ENCODE results near the gene TRABD2B. TPM values are rescaled to one million over a fixed set of nuclear protein-coding genes. Genes with fewer than 3 reads are reported as not detected.
"Not testable (repeated sequence)": the region's sequence is repeated elsewhere in the genome, so short reads cannot be mapped to it uniquely, and the experiment has no call there.

TRABD2B gene
- total RNA-seq, 4 donors from 2014 or later: 0.83 to 2.6 (median 1.9) TPM

DNA sequence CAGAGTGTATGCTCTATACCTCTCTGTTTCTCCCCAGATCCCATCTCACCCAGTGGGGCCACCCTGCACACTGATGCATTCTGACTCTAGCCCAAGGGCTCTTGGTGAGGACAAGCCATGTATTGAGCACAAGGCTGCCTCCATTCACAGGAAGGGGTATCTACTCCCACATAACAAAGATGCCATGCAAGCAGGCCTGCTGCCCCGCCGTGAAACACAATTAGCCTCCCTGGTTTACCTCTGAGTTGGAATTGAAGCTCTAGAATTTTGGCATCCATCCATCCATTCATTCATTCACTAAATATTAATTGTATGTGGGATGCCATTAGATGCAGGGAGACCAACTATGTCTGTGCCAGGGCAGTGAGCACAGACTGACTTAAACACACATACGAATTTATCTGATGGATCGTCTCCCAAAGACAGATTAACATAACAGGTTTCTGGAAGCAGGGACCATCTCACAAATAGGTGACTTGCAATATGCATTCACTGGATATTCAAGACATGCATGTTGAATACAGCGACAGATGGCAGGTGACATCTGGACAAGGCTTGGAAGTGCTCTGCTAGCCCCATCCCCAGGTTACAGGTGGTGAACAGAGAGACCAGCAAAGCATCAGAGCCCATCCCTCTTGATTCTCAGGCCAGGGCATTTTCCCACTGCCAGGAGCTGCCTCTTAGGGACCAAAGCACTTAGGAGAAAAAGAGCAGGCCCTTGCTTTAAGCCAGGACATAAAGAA is 34.3 kb downstream of the TRABD2B start:
- no peak for DNase-seq (ENCODE audit: low spot score in 2 of 2)
- no peaks in the 10 kb centered on the region for H3K9me3 ChIP-seq
- H3K4me3 ChIP-seq: no peak overlapping the region
- peak overlapping the region; percentile 42 for H3K27ac ChIP-seq
- no peaks in the 10 kb centered on the region for H3K27me3 ChIP-seq
- H3K36me3 ChIP-seq: no peaks in the 10 kb centered on the region
- H3K4me1 ChIP-seq: peaks cover 16% of the 10 kb centered on the region
- TF ChIP-seq, protein P1, sequence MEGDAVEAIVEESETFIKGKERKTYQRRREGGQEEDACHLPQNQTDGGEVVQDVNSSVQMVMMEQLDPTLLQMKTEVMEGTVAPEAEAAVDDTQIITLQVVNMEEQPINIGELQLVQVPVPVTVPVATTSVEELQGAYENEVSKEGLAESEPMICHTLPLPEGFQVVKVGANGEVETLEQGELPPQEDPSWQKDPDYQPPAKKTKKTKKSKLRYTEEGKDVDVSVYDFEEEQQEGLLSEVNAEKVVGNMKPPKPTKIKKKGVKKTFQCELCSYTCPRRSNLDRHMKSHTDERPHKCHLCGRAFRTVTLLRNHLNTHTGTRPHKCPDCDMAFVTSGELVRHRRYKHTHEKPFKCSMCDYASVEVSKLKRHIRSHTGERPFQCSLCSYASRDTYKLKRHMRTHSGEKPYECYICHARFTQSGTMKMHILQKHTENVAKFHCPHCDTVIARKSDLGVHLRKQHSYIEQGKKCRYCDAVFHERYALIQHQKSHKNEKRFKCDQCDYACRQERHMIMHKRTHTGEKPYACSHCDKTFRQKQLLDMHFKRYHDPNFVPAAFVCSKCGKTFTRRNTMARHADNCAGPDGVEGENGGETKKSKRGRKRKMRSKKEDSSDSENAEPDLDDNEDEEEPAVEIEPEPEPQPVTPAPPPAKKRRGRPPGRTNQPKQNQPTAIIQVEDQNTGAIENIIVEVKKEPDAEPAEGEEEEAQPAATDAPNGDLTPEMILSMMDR (IDR thresholded peaks at IDR 0.05): no peak
- no peak for TF ChIP-seq EP300 (IDR thresholded peaks at IDR 0.05)
- no peak for TF ChIP-seq POLR2A (IDR thresholded peaks at IDR 0.05)
- TF ChIP-seq POLR2AphosphoS5 (IDR thresholded peaks at IDR 0.05): no peak
- 68% methylated on average over 5 of the region's 5 CpGs for WGBS

DNA sequence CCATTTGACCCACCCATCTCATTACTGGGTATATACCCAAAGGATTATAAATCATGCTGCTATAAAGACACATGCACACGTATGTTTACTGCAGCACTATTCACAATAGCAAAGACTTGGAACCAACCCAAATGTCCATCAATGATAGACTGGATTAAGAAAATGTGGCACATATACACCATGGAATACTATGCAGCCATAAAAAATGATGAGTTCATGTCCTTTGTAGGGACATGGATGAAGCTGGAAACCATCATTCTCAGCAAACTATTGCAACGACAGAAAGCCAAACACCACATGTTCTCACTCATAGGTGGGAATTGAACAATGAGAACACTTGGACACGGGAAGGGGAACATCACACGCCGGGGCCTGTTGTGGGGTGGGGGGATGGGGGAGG is 35.4 kb downstream of the TRABD2B start:
- not testable (repeated sequence) for DNase-seq (ENCODE audit: low spot score in 2 of 2); H3K4me3 ChIP-seq; H3K27ac ChIP-seq; H3K9me3 ChIP-seq; H3K27me3 ChIP-seq; H3K36me3 ChIP-seq
- WGBS: 100% methylated on average over 5 of the region's 5 CpGs
- peaks cover 16% of the 10 kb centered on the region for H3K4me1 ChIP-seq

DNA sequence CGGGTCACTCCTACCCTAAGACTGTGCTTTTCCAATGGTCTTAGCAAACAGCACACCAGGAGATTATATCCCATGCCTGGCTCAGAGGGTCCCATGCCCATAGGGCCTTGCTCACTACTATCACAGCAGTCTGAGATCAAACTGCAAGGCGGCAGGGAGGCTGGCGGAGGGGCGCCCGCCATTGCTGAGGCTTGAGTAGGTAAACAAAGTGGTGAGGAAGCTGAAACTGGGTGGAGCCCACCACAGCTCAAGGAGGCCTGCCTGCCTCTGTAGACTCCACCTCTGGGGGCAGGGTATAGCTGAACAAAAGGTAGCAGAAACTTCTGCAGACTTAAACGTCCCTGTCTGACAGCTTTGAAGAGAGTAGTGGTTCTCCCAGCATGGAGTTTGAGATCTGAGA is 40.7 kb downstream of the TRABD2B start:
- not testable (repeated sequence) for H3K36me3 ChIP-seq; H3K4me3 ChIP-seq; H3K9me3 ChIP-seq; H3K27me3 ChIP-seq; H3K4me1 ChIP-seq; H3K27ac ChIP-seq; DNase-seq (ENCODE audit: low spot score in 2 of 2)
- WGBS: 91% methylated on average over 6 of the region's 6 CpGs

DNA sequence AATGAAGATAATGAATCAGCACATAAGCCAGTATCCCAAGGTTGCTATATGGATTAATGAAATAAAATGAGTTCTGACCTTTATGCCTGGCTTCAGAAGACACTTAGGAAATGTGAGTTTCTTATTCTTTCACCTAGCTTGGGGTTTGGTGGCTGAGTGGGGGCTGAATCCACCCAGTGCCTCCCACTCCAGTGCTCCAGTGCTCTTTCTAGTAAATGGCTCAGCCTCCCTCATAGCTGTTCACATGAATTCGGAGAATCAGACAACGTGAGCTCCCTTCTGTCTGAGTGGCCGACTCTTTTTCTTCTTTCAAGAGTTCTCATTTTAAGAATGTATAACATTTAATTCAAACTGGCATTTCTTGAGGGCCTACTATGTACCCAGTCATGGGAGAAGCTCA is 43.5 kb downstream of the TRABD2B start:
- WGBS: 93% methylated on average over 3 of the region's 3 CpGs
- Histone ChIP-seq H3K4me3 (no peak overlapping the region), H3K27ac (no peak overlapping the region), H3K36me3 (no peaks in the 10 kb centered on the region), H3K27me3 (no peaks in the 10 kb centered on the region), H3K9me3 (no peaks in the 10 kb centered on the region), H3K4me1 (no peaks in the 10 kb centered on the region)
- TF ChIP-seq EP300 (IDR thresholded peaks at IDR 0.05) (no peak), POLR2AphosphoS5 (IDR thresholded peaks at IDR 0.05) (no peak), POLR2A (IDR thresholded peaks at IDR 0.05) (no peak)
- TF ChIP-seq, protein P1 (IDR thresholded peaks at IDR 0.05): no peak
- no peak for DNase-seq (ENCODE audit: low spot score in 2 of 2)

DNA sequence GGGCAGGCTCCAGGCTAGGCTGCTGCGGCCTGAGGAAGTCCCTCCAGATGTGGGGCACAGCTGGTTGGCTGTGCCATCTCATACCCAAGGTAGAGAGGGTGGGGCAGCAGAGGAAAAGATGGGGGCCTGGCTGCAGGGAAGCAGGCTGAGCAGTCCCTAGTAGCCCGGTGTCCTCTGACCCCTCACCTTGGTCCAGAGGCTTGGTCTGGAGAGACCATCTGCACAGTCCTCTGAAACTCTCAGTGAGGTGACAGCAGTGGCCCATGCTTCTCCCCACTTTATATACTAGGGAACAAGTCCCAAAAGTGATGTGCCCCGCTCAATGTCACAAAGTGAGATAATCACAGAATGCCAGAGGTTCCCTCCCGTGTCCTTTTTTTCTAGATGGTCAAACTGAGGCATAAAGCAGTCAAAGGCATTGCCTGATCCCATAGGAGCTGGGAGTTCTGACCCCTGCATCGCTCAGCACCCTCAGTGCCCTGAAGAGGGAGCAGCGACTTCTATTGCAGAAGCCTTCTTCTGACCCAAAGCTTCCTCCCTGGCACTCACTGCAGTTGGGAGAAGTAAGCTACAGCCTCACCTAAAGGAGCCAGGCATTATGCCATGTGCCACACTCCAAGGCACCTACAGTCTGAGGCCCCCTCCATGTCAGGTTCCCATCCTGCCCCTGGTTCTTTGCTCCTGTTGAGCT is 45.5 kb downstream of the TRABD2B start:
- Histone ChIP-seq H3K4me1 (no peaks in the 10 kb centered on the region), H3K36me3 (no peaks in the 10 kb centered on the region), H3K27me3 (no peaks in the 10 kb centered on the region), H3K9me3 (no peaks in the 10 kb centered on the region), H3K27ac (no peak overlapping the region), H3K4me3 (no peak overlapping the region)
- 97% methylated on average over 5 of the region's 6 CpGs for WGBS
- TF ChIP-seq POLR2A (IDR thresholded peaks at IDR 0.05) (no peak), POLR2AphosphoS5 (IDR thresholded peaks at IDR 0.05) (no peak), EP300 (IDR thresholded peaks at IDR 0.05) (no peak)
- TF ChIP-seq, protein P1 (IDR thresholded peaks at IDR 0.05): no peak
- DNase-seq (ENCODE audit: low spot score in 2 of 2): no peak

DNA sequence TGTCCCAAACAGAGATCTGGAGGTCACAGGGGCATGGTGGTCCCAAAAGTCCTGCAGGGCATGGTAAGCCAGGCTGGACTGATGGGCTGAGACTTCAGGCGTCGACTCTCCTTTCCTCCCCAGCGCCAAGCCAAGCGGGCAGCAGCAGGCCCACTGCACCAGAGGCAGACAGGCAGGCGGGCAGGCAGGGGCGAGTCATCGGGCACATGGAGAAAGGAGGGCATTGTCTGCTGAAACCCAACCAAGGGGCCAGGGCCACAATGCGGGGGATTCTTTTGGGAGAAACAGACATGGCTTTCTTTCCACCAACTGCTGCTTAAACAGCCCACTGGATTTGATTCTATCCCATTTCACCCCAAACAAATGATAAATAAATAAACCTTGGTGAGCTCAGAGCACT is 46.2 kb downstream of the TRABD2B start:
- no peak for DNase-seq (ENCODE audit: low spot score in 2 of 2)
- 68% methylated on average over 5 of the region's 8 CpGs for WGBS

More for the DNA sequence above, 46.2 kb downstream of the TRABD2B start:
- Histone ChIP-seq H3K27ac (no peak overlapping the region), H3K27me3 (no peaks in the 10 kb centered on the region), H3K4me3 (no peak overlapping the region), H3K36me3 (no peaks in the 10 kb centered on the region), H3K9me3 (no peaks in the 10 kb centered on the region), H3K4me1 (no peaks in the 10 kb centered on the region)
- TF ChIP-seq POLR2AphosphoS5 (IDR thresholded peaks at IDR 0.05) (no peak), POLR2A (IDR thresholded peaks at IDR 0.05) (no peak), EP300 (IDR thresholded peaks at IDR 0.05) (no peak)
- TF ChIP-seq, protein P1 (IDR thresholded peaks at IDR 0.05): no peak
